A549 (cell line): ENCODE measurements around the gene CTTN.

Experiments used
- CTCF ChIP-seq: fragments of >200 bp; sonication (Bioruptor Twin); formaldehyde crosslinking; IDR thresholded peaks from 3 replicates; pipeline ENCODE4 v1.5.1; 2016
- ELK1 ChIP-seq: fragments of 150-350 bp; IDR thresholded peaks from 2 replicates; pipeline ENCODE4 v1.6.1; 2014; ENCODE audit warnings: low read depth, mild to moderate bottlenecking, low read length
- EP300 ChIP-seq, 2 experiments: fragments of >200 bp; sonication (Bioruptor Twin); formaldehyde crosslinking; IDR thresholded peaks; 2 replicates in 1 of 2; 3 replicates in 1 of 2; pipeline ENCODE4 v1.6.1; 2016 to 2017
- NFE2L2 ChIP-seq: fragments of 150-350 bp; conservative IDR thresholded peaks from 2 replicates; pipeline ENCODE4 v1.6.1; 2014; ENCODE audit warnings: low read length
- PHF8 ChIP-seq: fragments of 200-600 bp; sonication (generic); IDR thresholded peaks from 2 replicates; pipeline ENCODE4 v1.6.1; 2016; ENCODE audit warnings: low read depth, mild to moderate bottlenecking, antibody characterized with exemption, moderate library complexity, borderline replicate concordance
- POLR2A ChIP-seq: IDR thresholded peaks from 2 replicates; pipeline ENCODE4 v1.6.1; 2012; ENCODE audit warnings: mild to moderate bottlenecking, low read length
- POLR2AphosphoS2 ChIP-seq: conservative IDR thresholded peaks from 2 replicates; pipeline ENCODE4 v1.6.1; 2012; ENCODE audit warnings: low read length, improper control_type of control experiment, inconsistent platforms
- REST ChIP-seq: fragments of 200-600 bp; sonication (generic); IDR thresholded peaks from 2 replicates; pipeline ENCODE4 v1.6.1; 2016; ENCODE audit warnings: antibody characterized with exemption, mild to moderate bottlenecking, moderate library complexity
- TP53 ChIP-seq: fragments of 250-450 bp; sonication (Bioruptor Pico); IDR thresholded peaks from 2 replicates; pipeline ENCODE4 v1.5.0; 2021; ENCODE audit warnings: mild to moderate bottlenecking, moderate library complexity
- ZC3H11A ChIP-seq: fragments of 450-650 bp; IDR thresholded peaks from 2 replicates; pipeline ENCODE4 v1.6.1; 2014; ENCODE audit warnings: antibody characterized with exemption, mild to moderate bottlenecking

GRCh38 chr11:70384566-70385152 is 13.7 kb upstream of the CTTN start:
- TF ChIP-seq CTCF (no peak), EP300 (IDR thresholded peaks at IDR 0.05) (no peak), REST (no peak), POLR2A (no peak), PHF8 (no peak), POLR2AphosphoS2 (no peak), TP53 (CRISPR knock-in tag) (no peak), ELK1 (no peak), NFE2L2 (no peak), ZC3H11A (no peak)
